ENCODE measurements around the gene CLK1. TPM values are rescaled to one million over a fixed set of nuclear protein-coding genes. Genes with fewer than 3 reads are reported as not detected.
A peak's percentile ranks its signal among the peaks of the same experiment; 100 is the strongest.

Gene CLK1
- total and polyA plus RNA-seq, 2 of the 13 experiments (the other 11 are each of a cell fraction or from before 2014, with no cell fraction given) = 66.6 to 101 TPM

DNA sequence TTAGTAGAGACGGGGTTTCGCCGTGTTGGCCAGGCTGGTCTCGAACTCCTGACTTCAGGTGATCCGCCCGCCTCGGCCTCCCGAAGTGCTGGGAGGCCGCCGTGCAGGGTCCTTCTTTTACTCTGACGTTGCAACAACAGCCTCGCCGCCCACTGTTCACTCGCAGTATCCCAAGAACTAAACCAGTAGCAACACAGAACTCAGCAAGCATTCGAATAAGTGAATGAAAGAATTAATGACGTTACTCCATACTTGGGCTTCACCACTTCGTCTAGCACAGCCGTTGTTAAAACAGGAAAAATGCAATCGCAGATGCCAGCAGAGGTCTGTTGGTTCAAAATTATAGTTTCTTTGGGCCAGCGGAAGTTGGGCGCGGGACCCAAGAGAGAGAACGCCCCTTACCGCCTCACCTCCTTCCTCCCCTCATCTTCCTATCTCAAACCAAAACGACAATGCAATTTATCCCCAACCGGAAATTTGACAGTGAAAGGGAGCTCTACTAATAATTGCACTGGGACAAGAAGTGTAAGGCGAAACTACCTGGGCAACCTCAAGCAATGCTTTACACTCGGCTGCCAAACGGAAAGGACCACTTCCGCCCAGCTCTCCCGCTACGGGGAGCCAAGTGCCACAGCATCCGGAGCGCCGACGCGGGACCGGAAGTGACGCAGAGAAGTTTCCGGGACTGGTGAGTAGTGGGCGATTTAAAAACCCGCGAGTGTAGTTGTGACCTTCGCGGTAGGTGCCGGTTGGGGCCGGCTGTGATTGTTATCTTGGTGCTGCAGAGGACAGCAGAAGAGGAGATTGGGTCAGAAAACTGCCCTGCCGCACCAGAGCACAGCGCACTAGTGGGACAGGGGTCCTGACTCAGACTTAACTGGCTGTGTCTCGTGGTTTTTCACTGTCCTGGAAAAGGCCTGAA, 24.5 kb upstream of the CLK1 start, which contains the start of the genes NIF3L1 and PPIL3 (continued):
- TF ChIP-seq ZNF207 (IDR thresholded peaks at IDR 0.05; ENCODE audit: borderline replicate concordance) (no peak), ZSCAN25 (CRISPR knock-in tag; IDR thresholded peaks at IDR 0.05) (peak; percentile 94), ZNF543 (CRISPR knock-in tag; IDR thresholded peaks at IDR 0.05) (peak; percentile 79; the same call in 1 of the 2 replicates), ZBTB10 (CRISPR knock-in tag; IDR thresholded peaks at IDR 0.05; ENCODE audit: borderline replicate concordance) (peak; percentile 57; the same call in 1 of the 2 replicates), ZNF572 (CRISPR knock-in tag; IDR thresholded peaks at IDR 0.05) (peak; percentile 94; the same call in 1 of the 2 replicates), XRCC5 (optimal IDR thresholded peaks at IDR 0.05; ENCODE audit: low read length) (peak; percentile 87), NFYC (CRISPR knock-in tag; IDR thresholded peaks at IDR 0.05) (no peak), CBX2 (IDR thresholded peaks at IDR 0.05; ENCODE audit: low read depth, low read length) (no peak), CBX2 (CRISPR knock-in tag; IDR thresholded peaks at IDR 0.05; ENCODE audit: low read depth) (no peak), ATAD3A (CRISPR knock-in tag; IDR thresholded peaks at IDR 0.05) (no peak), NFRKB (IDR thresholded peaks at IDR 0.05) (no peak), ZNF251 (CRISPR knock-in tag; IDR thresholded peaks at IDR 0.05) (no peak), ZNF609 (CRISPR knock-in tag; IDR thresholded peaks at IDR 0.05; ENCODE audit: borderline replicate concordance) (no peak; the same call in 1 of the 2 replicates), RAD51 (IDR thresholded peaks at IDR 0.05; ENCODE audit: borderline replicate concordance) (no peak), ZFP90 (CRISPR knock-in tag; IDR thresholded peaks at IDR 0.05; ENCODE audit: borderline replicate concordance) (peak; percentile 60), ISL2 (CRISPR knock-in tag; IDR thresholded peaks at IDR 0.05) (peak; percentile 82), ZSCAN20 (CRISPR knock-in tag; IDR thresholded peaks at IDR 0.05; ENCODE audit: borderline replicate concordance) (no peak), ZMYM2 (CRISPR knock-in tag; IDR thresholded peaks at IDR 0.05) (peak; percentile 87), ZNF441 (CRISPR knock-in tag; IDR thresholded peaks at IDR 0.05; ENCODE audit: borderline replicate concordance) (peak; percentile 63; the same call in 1 of the 2 replicates)
- TF ChIP-seq, protein P1, sequence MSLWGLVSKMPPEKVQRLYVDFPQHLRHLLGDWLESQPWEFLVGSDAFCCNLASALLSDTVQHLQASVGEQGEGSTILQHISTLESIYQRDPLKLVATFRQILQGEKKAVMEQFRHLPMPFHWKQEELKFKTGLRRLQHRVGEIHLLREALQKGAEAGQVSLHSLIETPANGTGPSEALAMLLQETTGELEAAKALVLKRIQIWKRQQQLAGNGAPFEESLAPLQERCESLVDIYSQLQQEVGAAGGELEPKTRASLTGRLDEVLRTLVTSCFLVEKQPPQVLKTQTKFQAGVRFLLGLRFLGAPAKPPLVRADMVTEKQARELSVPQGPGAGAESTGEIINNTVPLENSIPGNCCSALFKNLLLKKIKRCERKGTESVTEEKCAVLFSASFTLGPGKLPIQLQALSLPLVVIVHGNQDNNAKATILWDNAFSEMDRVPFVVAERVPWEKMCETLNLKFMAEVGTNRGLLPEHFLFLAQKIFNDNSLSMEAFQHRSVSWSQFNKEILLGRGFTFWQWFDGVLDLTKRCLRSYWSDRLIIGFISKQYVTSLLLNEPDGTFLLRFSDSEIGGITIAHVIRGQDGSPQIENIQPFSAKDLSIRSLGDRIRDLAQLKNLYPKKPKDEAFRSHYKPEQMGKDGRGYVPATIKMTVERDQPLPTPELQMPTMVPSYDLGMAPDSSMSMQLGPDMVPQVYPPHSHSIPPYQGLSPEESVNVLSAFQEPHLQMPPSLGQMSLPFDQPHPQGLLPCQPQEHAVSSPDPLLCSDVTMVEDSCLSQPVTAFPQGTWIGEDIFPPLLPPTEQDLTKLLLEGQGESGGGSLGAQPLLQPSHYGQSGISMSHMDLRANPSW (CRISPR knock-in tag; IDR thresholded peaks at IDR 0.05; ENCODE audit: borderline replicate concordance) = peak; percentile 98
